ENCODE results near the gene EED. TPM values are rescaled to one million over a fixed set of nuclear protein-coding genes. Genes with fewer than 3 reads are reported as not detected.
A peak's percentile ranks its signal among the peaks of the same experiment; 100 is the strongest.

The EED gene
- polyA plus RNA-seq, 1 donor (not counting 4 experiments of a cell fraction or from before 2014, with no cell fraction given): 28.5 TPM

DNA sequence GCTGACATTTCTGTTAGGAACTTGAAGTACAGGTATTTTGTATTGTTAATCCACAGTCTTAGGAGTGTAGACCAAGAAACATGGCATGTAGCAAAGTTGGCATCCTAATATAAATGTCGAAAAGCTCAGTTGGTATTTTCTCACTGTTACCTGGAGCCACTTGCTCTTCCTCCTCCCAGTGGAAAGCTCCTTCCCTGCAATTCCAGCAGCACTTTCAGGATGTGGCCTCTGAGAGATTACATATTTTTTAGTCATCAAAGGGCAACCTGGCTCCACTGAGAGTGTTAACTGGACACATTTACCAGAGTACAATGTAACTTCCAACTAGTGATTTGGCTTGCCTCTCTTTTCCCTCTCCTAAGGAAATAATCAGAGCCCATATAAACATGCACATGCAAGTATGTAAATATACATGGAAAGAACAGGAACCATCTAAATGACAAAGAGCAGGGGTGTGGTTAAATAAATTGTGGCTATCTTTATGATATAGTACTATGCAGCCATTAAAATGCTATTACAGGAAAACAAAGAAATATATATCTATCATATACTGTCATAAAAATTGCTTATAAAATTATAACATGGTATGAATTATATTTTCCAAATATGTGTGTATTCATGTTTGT is 14.3 kb upstream of the EED start:
- Histone ChIP-seq H3K27ac (ENCODE audit: control insufficient read depth, insufficient read depth, low read length) (peak overlapping the region; percentile 16), H3K4me2 (ENCODE audit: control insufficient read depth, extremely low read depth, insufficient read depth, low read depth, low read length) (peak overlapping the region; percentile 31), H2AFZ (ENCODE audit: control insufficient read depth, low read length) (no peak overlapping the region), H3K9me1 (ENCODE audit: control insufficient read depth, extremely low read depth, insufficient read depth, low read length) (no peaks in the 10 kb centered on the region), H3K27me3 (ENCODE audit: control insufficient read depth, extremely low read depth, insufficient read depth, low read length) (no peaks in the 10 kb centered on the region), H3K9me3 (ENCODE audit: control insufficient read depth, low read depth, low read length) (no peaks in the 10 kb centered on the region), H3K79me2 (ENCODE audit: control insufficient read depth, insufficient read depth, low read length) (no peaks in the 10 kb centered on the region), H4K20me1 (ENCODE audit: control insufficient read depth, extremely low read depth, insufficient read depth, low read length) (no peaks in the 10 kb centered on the region), H3K4me3 (ENCODE audit: control insufficient read depth in 2 of 3, extremely low read depth in 1 of 3, insufficient read depth in 2 of 3, low read depth in 1 of 3, low read length in 3 of 3) (peak overlapping the region in 1 of 3 experiments; percentile 12), H3K9ac (ENCODE audit: control insufficient read depth, extremely low read depth, insufficient read depth, low read length) (no peak overlapping the region), H3K4me1 (ENCODE audit: control insufficient read depth, extremely low read depth, insufficient read depth, low read length) (peaks cover 20% of the 10 kb centered on the region), H3K36me3 (ENCODE audit: control insufficient read depth in 2 of 2, extremely low read depth in 1 of 2, insufficient read depth in 2 of 2, low read length in 2 of 2) (no peaks in the 10 kb centered on the region)
- DNase-seq (ENCODE audit: low read depth, low spot score) (no peak), FAIRE-seq (peak; percentile 86)
- TF ChIP-seq EZH2 (IDR thresholded peaks at IDR 0.05; ENCODE audit: low read length): no peak
- TF ChIP-seq, protein P1, sequence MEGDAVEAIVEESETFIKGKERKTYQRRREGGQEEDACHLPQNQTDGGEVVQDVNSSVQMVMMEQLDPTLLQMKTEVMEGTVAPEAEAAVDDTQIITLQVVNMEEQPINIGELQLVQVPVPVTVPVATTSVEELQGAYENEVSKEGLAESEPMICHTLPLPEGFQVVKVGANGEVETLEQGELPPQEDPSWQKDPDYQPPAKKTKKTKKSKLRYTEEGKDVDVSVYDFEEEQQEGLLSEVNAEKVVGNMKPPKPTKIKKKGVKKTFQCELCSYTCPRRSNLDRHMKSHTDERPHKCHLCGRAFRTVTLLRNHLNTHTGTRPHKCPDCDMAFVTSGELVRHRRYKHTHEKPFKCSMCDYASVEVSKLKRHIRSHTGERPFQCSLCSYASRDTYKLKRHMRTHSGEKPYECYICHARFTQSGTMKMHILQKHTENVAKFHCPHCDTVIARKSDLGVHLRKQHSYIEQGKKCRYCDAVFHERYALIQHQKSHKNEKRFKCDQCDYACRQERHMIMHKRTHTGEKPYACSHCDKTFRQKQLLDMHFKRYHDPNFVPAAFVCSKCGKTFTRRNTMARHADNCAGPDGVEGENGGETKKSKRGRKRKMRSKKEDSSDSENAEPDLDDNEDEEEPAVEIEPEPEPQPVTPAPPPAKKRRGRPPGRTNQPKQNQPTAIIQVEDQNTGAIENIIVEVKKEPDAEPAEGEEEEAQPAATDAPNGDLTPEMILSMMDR (optimal IDR thresholded peaks at IDR 0.05 in 1 of 3, IDR thresholded peaks at IDR 0.05 in 1 of 3, conservative IDR thresholded peaks at IDR 0.05 in 1 of 3; ENCODE audit: extremely low read depth in 1 of 3, insufficient read depth in 2 of 3, low read length in 3 of 3): peak; percentile 10 to 60 (median 44)
- dilution Hi-C loops (cut with MboI; ENCODE audit: extremely low pct_ligation_motif_present, low sequenced_read_pairs): no loop called here

DNA sequence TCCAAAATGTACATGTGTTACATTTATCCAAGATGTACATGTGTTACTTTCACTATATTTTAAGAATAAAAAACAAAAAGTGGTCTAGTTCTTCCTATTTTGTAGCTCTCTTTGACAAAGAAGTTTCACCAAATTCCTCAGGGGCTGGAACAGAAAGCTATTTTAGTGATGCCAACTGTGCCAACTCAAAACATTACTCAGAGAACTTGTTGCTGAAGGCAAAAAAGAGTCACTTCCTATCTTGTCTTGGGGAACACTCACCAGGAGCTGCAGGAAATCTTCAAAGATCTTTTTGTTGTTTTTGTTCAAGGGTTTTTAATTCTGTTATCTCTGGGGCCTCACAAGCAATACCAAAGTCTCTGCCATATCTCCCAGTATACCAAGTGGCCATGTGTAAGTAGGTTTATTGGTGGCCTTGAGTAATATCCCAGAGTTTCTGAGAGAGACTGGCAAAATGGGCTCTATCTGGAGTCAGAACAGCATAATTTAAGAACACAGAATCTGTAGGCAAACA is 13.6 kb upstream of the EED start:
- peak overlapping the region; percentile 31 for H3K4me2 ChIP-seq (ENCODE audit: control insufficient read depth, extremely low read depth, insufficient read depth, low read depth, low read length)
- no peak for DNase-seq (ENCODE audit: low read depth, low spot score)
- TF ChIP-seq, protein P1 (optimal IDR thresholded peaks at IDR 0.05 in 1 of 3, IDR thresholded peaks at IDR 0.05 in 1 of 3, conservative IDR thresholded peaks at IDR 0.05 in 1 of 3; ENCODE audit: extremely low read depth in 1 of 3, insufficient read depth in 2 of 3, low read length in 3 of 3): no peak
- no peak for TF ChIP-seq EZH2 (IDR thresholded peaks at IDR 0.05; ENCODE audit: low read length)

More for the DNA sequence above, 13.6 kb upstream of the EED start:
- H3K9ac ChIP-seq (ENCODE audit: control insufficient read depth, extremely low read depth, insufficient read depth, low read length): no peak overlapping the region
- H3K4me1 ChIP-seq (ENCODE audit: control insufficient read depth, extremely low read depth, insufficient read depth, low read length): peaks cover 20% of the 10 kb centered on the region
- H2AFZ ChIP-seq (ENCODE audit: control insufficient read depth, low read length): no peak overlapping the region
- no peaks in the 10 kb centered on the region for H3K9me1 ChIP-seq (ENCODE audit: control insufficient read depth, extremely low read depth, insufficient read depth, low read length)
- peak overlapping the region; percentile 16 for H3K27ac ChIP-seq (ENCODE audit: control insufficient read depth, insufficient read depth, low read length)
- peak overlapping the region in 1 of 3 experiments; percentile 12 for H3K4me3 ChIP-seq (ENCODE audit: control insufficient read depth in 2 of 3, extremely low read depth in 1 of 3, insufficient read depth in 2 of 3, low read depth in 1 of 3, low read length in 3 of 3)
- FAIRE-seq: peak; percentile 72
- no peaks in the 10 kb centered on the region for H3K36me3 ChIP-seq (ENCODE audit: control insufficient read depth in 2 of 2, extremely low read depth in 1 of 2, insufficient read depth in 2 of 2, low read length in 2 of 2)
- no peaks in the 10 kb centered on the region for H4K20me1 ChIP-seq (ENCODE audit: control insufficient read depth, extremely low read depth, insufficient read depth, low read length)
- dilution Hi-C loops (cut with MboI; ENCODE audit: extremely low pct_ligation_motif_present, low sequenced_read_pairs): no loop called here
- no peaks in the 10 kb centered on the region for H3K27me3 ChIP-seq (ENCODE audit: control insufficient read depth, extremely low read depth, insufficient read depth, low read length)
- H3K9me3 ChIP-seq (ENCODE audit: control insufficient read depth, low read depth, low read length): no peaks in the 10 kb centered on the region
- H3K79me2 ChIP-seq (ENCODE audit: control insufficient read depth, insufficient read depth, low read length): no peaks in the 10 kb centered on the region
